ENCODE results near the gene RTL9.
A peak's percentile ranks its signal among the peaks of the same experiment; 100 is the strongest.

RTL9 gene

GRCh38 chrX:110407910-110408545 lies 49.4 kb downstream of the RTL9 start:
- peak; percentile 37 to 65 for DNase-seq
